ENCODE measurements around the gene DFFB.

The DFFB gene

DNA sequence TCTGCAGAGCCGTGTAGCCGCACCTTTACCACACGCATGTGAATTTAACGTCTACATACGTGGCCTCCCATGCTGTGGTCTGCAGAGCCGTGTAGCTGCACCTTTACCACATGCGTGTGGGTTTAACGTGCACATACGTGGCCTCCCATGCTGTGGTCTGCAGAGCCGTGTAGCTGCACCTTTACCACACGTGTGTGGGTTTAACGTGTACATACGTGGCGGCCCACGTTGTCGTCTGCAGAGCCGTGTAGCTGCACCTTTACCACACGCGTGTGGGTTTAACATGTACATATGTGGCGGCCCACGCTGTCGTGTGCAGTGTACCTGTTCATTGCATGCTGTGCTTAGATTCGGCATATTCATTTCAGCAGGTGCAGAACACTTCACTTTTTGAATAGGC lies 17.5 kb downstream of the DFFB start:
- no peak for DNase-seq

DNA sequence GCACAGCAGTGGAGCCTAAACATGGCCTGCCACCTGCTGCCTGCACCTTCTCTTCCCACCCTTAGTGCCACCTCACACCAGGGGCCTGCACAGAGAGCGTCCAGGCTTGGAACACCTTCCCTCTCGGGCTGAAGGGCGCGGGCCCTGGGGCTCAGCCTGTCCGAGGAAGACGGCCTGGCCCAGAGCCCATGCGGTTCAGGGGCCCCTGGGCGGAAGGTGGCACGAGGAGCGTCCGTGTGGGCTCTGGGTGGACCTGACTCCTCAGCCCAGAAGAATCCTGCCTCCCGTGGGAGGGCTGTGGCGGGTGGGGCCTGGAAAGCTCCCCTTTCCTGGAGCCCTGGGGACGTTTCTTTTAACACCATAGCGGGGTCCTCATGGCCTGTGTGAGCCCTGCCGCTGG lies 19.4 kb downstream of the DFFB start:
- DNase-seq = no peak

GRCh38 chr1:3879099-3879498 lies 21.8 kb downstream of the DFFB start:
- no peak for DNase-seq

- no peak for DNase-seq
Observed at GRCh38 chr1:3879787-3880428, 22.6 kb downstream of the DFFB start.

DNA sequence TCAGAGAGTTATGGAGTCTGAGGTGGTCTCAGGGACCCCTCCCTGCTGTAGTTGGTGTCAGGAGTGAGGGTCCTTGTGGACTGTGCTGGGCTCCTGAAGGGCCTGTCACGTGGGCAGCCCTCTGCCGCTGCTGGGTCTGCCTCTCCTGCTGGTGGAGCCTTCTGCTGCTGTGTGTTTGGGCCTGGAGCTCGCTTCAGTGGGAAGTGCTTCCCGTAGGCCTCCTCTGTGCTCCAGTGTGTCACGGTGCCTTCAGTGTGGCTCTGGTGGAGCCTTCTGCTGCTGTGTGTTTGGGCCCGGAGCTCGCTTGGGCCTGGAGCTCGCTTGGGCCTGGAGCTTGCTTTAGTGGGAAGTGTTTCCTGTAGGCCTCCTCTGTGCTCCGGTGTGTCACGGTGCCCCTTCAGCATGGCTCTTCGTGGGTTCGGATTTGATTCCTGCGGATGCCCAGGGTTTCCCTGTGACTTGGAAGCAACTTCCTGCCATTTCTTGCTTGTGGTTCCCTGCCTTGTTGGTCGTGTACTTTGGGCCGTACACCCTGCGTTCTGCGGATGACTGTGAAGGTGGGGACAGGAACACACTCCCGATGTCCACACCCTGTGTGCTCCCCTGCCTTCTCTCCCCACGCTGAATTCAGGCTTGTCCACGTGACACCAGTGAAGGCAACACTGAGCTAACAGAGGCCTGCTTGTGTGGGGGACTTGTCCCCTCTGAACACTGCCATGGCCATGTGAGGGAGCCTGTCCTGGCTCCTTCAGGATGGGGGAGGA lies 23.3 kb downstream of the DFFB start:
- DNase-seq = no peak

DNA sequence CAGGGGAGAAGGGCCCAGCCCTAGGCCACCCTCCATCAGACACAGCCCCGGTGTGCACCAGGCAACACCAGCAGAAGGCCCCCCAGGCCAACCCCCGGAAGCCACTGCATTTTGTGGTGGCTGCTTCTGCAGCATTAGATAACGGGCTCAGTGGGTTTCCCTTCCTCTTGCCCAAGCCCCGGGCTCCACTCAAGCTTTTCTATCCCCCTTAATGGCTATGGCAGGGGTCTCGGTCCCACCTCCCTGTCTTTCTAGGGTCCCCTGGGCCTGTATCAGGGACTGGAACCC lies 23.9 kb downstream of the DFFB start:
- no peak for DNase-seq

DNA sequence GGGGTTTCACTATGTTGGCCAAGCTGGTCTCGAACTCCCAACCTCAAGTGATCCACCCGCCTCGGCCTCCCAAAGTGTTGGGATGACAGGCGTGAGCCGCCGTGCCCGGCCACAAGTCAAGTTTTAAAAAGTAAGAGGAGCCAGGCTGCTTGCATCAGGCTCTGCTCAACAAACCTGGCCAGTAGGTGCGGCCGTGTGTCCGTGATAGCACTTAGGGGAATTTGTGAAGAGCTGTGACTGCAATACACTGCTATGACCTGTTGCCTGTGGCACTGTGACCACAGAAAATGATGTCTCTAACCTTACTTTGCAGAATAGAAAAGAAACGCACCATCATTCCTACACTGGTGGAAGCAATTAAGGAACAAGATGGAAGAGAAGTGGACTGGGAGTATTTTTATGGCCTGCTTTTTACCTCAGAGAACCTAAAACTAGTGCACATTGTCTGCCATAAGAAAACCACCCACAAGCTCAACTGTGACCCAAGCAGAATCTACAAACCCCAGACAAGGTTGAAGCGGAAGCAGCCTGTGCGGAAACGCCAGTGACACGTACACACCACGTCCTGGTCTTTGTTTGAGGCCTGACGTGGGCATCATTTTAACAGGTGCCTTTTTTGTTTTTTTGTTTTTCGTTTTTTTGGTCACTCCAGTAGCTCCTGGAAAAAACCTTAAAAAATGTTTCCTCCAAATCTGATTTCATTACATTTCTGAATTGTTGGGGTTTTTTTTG lies 26.1 kb downstream of the DFFB start:
- DNase-seq = no peak

DNA sequence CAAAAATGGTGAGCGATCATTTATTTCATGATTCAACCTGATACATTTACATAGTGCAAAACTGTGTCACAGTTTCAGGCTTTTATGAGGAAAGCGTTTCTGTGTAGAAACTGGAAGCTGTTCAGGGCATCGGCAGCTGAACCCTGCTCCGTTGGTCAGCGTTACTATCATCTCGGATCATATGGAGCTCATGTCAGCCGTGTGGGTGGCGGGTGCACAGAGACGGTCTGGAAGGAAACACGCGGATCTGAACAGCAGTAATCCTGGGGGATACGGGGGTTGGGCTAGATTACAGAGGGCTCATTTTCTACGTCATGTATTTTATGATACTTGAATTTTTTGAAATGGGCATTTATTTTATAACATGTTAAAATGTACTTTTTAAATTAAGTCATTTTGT lies 27.7 kb downstream of the DFFB start:
- DNase-seq = no peak

- DNase-seq = no peak
Observed at GRCh38 chr1:3885611-3886010, 28.3 kb downstream of the DFFB start.

DNA sequence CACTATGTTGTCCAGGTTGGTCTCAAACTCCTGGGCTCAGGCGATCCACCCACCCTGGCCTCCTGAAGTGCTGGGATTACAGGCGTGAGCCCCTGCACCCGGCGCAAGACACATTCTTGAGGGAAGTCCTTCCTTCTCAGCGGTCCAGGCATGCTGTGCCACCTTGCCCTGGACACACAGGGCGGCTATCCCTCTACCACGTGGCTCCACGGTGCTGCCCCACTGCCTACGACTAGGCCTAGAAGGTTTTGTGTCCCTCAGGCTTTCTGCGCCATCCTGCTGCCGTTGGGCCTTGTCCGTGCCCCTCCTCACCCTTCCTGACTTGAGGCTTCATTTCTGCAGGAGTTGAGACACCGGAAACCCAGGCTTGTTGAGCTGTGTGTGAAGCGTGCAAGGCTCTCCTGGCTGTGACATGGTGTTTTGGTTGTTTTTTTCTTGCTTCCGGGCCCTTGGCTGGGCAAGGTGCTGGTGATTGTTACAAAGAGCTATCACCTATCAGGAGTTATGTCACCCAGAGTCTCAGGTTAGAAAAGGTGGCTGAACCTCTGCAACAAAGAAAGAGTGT lies 28.9 kb downstream of the DFFB start:
- DNase-seq = no peak

GRCh38 chr1:3886691-3887090 lies 29.4 kb downstream of the DFFB start:
- DNase-seq = no peak

DNA sequence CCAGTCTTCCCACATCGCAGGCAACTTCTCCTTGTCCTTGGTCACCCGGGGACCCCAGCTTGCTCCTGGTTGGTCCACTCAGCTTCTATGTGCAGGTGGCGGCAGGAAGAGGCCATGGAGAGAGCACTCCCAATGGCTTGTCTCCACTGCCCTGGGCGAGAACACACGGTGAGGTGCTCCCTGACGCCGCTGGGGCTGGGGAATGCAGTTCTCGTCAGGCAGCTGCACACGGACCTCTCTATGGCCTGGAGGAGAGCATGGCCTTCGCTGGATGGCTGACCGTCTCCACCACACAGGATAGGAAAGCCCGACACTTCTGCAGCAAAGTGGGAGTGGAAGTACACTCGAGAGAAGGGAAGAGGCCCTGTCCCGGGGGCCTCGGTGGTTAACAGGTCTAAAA lies 31.0 kb downstream of the DFFB start:
- no peak for DNase-seq

DNA sequence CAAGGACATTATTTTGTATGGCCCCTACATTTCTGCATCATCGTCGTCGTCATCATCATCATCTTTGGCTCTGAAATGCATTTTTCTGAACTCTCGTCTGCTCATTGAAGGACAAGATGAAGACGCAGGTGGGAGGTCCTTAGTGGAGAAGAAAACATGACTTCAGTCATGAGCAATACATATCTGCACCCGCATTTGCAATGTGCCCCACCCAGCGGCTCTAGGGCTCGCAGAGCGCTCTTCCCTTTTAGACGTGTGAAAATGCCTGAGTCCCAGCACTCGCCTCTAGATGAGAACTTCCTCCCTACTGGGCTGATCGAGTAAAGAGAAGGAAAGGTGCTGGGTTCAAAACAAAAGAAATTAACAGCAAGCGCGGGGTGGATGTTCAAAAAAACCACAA lies 32.7 kb downstream of the DFFB start:
- DNase-seq = peak; percentile 67 to 71

DNA sequence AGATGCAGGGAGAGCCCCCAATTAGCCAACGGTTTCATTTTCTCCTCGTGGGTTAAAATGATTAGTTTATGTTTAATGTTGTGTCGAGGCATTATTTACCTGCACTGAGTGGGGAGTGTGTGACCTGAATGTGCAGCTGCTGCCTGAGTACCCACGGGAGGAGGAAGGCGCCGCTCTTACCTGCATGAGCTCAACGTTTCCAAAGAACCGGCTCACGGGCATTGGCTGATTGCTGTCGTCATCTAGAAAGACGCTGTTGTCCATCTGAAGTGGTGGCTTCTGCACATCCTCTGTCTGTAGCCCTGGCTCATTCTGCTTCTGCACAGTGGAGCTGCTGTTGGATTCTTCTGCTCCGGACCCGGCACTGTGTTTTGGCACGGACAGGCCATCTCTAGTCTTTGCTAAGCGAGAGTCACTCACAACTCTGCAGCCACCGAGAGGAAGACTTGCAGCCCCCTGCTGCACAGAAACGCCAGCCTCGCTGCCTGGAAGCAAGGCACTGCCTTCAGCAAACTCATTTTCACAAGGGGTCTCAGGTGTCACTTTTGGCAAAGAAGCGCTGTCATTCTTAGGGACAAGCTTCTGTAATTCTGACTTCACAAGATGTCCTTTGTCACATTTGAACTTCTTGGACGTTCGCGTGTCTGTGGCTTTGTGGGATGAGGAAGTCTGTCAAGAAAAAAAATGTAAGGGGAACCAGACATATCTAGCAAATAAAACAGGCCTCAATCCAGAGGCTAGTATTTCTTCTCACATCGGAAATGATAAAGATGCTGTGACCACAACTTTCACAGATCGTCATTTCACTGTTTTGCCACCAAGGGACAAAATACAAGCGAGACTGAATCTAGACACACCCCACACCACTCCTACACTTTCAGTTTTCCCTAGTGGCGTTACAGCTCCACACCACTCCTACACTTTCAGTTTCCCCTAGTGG lies 33.4 kb downstream of the DFFB start:
- DNase-seq = peak; percentile 74 to 87

DNA sequence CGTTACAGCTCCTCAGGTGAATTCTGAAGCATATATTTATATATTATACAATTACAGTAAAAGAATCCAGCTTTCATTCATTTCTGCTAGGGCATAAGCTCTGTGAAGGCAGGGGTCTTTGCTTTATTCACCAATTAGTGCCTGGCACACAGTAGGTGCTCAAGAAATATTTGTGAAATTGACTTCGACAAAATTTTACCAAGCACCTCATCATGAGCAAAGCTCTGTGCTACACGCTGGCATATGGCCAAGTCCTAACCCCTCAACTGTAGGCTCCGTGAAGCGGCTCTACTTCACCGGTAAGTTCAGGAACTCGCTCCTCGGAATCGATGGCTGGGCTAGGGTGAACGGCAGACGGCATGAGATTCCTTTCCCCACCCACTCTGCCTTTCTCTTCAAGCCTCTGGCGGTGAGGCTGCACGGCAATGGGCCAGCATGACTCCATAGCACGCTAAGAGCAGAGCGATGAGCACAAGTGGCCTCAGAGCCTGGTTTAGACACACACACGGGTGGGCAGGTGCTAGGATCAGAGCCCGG lies 34.1 kb downstream of the DFFB start:
- no peak for DNase-seq

GRCh38 chr1:3892748-3893147 lies 35.5 kb downstream of the DFFB start:
- DNase-seq = no peak

GRCh38 chr1:3893190-3893589 lies 35.9 kb downstream of the DFFB start:
- DNase-seq = no peak

- no peak for DNase-seq
Observed at GRCh38 chr1:3894626-3895278, 37.5 kb downstream of the DFFB start.

DNA sequence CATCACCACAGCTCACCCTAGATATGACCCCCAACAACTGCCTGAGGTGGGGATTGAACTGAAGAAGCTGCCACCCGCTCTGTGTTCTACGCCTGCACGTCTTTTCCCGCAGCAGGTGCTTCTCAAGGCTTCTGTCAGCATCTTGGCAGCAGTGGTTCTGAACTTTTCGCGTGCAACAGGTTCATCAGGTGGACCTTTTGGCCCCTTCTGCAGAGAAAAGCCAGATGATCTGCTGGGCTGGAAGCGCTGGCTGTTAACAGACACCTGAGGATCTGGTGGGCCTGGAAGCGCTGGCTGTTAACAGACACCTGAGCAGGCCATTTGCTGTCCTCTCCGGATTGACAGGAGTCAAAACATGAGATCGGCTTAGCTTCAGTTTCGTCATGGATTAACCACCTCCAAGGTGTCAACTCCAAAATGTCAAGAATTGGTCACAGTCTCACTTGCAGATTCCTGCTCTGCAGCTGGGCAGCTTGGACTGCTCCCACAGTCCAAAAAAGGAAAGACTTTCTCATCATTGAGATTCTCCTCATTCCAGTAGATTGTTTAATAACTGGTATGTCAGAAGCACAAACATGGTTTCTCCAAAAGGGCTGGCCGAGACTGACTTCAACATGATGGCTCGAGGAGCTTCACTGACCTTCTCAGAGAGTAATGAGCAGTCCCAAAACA lies 38.1 kb downstream of the DFFB start:
- no peak for DNase-seq

- DNase-seq = no peak
Observed at GRCh38 chr1:3895951-3896325, 38.7 kb downstream of the DFFB start.

DNA sequence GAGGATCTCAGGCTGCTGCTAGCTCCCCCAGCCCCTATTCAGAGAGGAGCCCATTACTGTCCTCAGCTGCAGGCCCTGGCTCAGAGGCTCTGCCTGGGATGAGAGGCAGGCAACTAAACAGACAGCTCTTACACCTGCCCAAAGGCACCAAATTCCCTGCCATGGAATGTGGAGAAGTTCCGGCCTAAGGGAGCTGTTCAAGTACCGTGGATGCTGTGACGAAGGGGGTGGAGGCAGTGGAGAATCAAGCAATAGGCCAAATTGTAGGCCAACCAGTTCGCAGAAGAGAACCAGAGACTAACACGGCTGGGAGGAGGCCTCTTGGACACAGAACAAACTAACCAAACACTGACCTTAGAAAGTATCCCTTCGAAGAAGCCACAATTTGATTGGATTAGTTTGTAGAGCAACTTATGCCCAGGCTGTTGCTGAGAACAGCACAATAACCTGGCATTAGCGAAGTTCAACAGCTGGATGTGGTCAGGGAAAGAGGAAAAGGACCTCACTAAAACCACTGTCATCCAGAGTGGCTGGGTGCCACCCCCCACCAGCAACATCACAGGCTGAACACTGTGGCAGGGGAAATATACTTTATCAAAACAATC lies 39.2 kb downstream of the DFFB start:
- no peak for DNase-seq
